K562 (cell line): ENCODE data around the gene MRGPRX4. TPM values are rescaled to one million over a fixed set of nuclear protein-coding genes. Genes with fewer than 3 reads are reported as not detected.

Experiments
- ATAC-seq: fragments of 200-7000 bp; cut with Tn5 transposase; 3 replicates; pipeline ENCODE4 v1.9.1; 2020; ENCODE audit warnings: moderate library complexity
- BruUV-seq: library from RNA; stranded (reverse); fragments of 400-500 nt; replicated peaks from 2 replicates; lab custom pipeline; 2021; lab: Mats Ljungman, UMichigan
- CTCF ChIA-PET: fragments of 300-600 bp; formaldehyde crosslinking; extraction: SDS; loops from one replicate; lab custom pipeline; 2021; ENCODE audit warnings: low intra/inter-chr PET ratio; lab: Yijun Ruan, JAX
- POLR2A ChIA-PET: fragments of 300-600, 350-650 bp; sonication (Branson Sonifier 250); formaldehyde crosslinking; extraction: SDS; loops from one replicate; lab custom pipeline; 2021; ENCODE audit warnings: antibody characterized with exemption, inconsistent platforms; lab: Yijun Ruan, JAX
- DNase-seq, 4 experiments: peaks; one replicate each; pipeline versions ENCODE4 v3.0.0 to v3.0.0-alpha.2; 2011 to 2018; ENCODE audit warnings: low spot score in 3 of 4, mixed read lengths in 3 of 4; ENCODE audit errors: extremely low read depth in 1 of 4
- FAIRE-seq: peaks from 2 replicates; lab custom pipeline; 2011; peaks lifted over from hg19 to GRCh38; lab: Jason Lieb, UNC
- H2AFZ ChIP-seq: 2 replicates; pipeline ENCODE4 v1.6.0; 2011; ENCODE audit warnings: low read depth, low read length, control low read depth, inconsistent platforms
- H3K27ac ChIP-seq: fragments of 200-600 bp; 3 replicates; pipeline ENCODE4 v1.8.0; 2011; ENCODE audit warnings: low read depth, mild to moderate bottlenecking, control low read depth, inconsistent platforms, low read length, moderate library complexity, mixed read lengths; ENCODE audit errors: extremely low read depth
- H3K27me3 ChIP-seq, 2 experiments: fragments of 300-600 bp in 1 of 2; 2 replicates in 1 of 2; 3 replicates in 1 of 2; pipeline versions ENCODE4 v1.6.0 to v1.8.0; 2011; ENCODE audit warnings: inconsistent platforms in 2 of 2, low read length in 2 of 2, mild to moderate bottlenecking in 1 of 2, mixed read lengths in 1 of 2, moderate library complexity in 1 of 2; ENCODE audit not compliant: control insufficient read depth in 2 of 2, insufficient read depth in 2 of 2
- H3K36me3 ChIP-seq: fragments of 300-600 bp; 3 replicates; pipeline ENCODE4 v1.8.0; 2011; ENCODE audit warnings: mild to moderate bottlenecking, low read length, inconsistent platforms; ENCODE audit not compliant: control insufficient read depth, insufficient read depth
- H3K4me1 ChIP-seq, 2 experiments: fragments of 200-600 bp in 1 of 2; replicated peaks in 1 of 2; 2 replicates in 1 of 2; 3 replicates in 1 of 2; pipeline versions ENCODE4 v1.5.1 to v1.8.0; 2011; ENCODE audit warnings: inconsistent platforms in 2 of 2, low read length in 2 of 2, mild to moderate bottlenecking in 1 of 2, mixed read lengths in 1 of 2, moderate library complexity in 1 of 2; ENCODE audit not compliant: control insufficient read depth in 2 of 2, insufficient read depth in 2 of 2
- H3K4me2 ChIP-seq: 2 replicates; pipeline ENCODE4 v1.6.1; 2011; ENCODE audit warnings: low read length, control low read depth, inconsistent platforms, mixed read lengths; ENCODE audit not compliant: insufficient read depth
- H3K4me3 ChIP-seq: fragments of 200-600 bp; sonication (generic), shearing (Covaris generic); 2 replicates; pipeline ENCODE4 v1.5.1; 2016; ENCODE audit warnings: control low read depth, inconsistent platforms
- H3K79me2 ChIP-seq: fragments of 200-600 bp; 3 replicates; pipeline ENCODE4 v1.8.0; 2011; ENCODE audit warnings: low read length, inconsistent platforms; ENCODE audit not compliant: control insufficient read depth, insufficient read depth
- H3K9ac ChIP-seq, 2 experiments: 2 replicates each; pipeline versions ENCODE4 v1.6.0 to v1.6.1; 2011; ENCODE audit warnings: low read depth in 2 of 2, low read length in 2 of 2, control low read depth in 1 of 2, inconsistent platforms in 1 of 2, mild to moderate bottlenecking in 1 of 2, mixed read lengths in 1 of 2; ENCODE audit not compliant: insufficient read depth in 1 of 2
- H3K9me1 ChIP-seq: one replicate; pipeline ENCODE4 v1.6.0; 2011; ENCODE audit warnings: inconsistent platforms, mild to moderate bottlenecking, low read length, moderate library complexity; ENCODE audit not compliant: control insufficient read depth, insufficient read depth
- H3K9me3 ChIP-seq: replicated peaks from 2 replicates; pipeline ENCODE4 v1.5.1; 2011; ENCODE audit warnings: low read depth, low read length, inconsistent platforms; ENCODE audit not compliant: control insufficient read depth, insufficient read depth
- H4K20me1 ChIP-seq: replicated peaks from 2 replicates; pipeline ENCODE4 v1.6.1; 2011; ENCODE audit warnings: low read length, inconsistent platforms, mixed read lengths; ENCODE audit not compliant: control insufficient read depth, insufficient read depth
- DLX4 ChIP-seq: fragments of 250-450 bp; sonication (Bioruptor Pico); IDR thresholded peaks from 2 replicates; pipeline ENCODE4 v1.6.1; 2021; ENCODE audit warnings: mild to moderate bottlenecking
- JUND ChIP-seq, 2 experiments: IDR thresholded peaks; 2 replicates in 1 of 2; 3 replicates in 1 of 2; pipeline ENCODE4 v1.6.1; 2011; ENCODE audit warnings: borderline replicate concordance in 2 of 2, low read depth in 2 of 2, low read length in 2 of 2, improper control_type of control experiment in 1 of 2, missing biosample characterization in 1 of 2, missing genetic modification characterization in 1 of 2, missing genetic modification reagents in 1 of 2
- NR4A1 ChIP-seq, 2 experiments: fragments of 250-450 bp in 1 of 2; fragments of 450-650 bp in 1 of 2; sonication (Bioruptor Pico) in 1 of 2; IDR thresholded peaks; 2 replicates each; pipeline versions ENCODE4 v1.4.0 to v1.6.1; 2016 to 2020; ENCODE audit warnings: mild to moderate bottlenecking in 2 of 2, missing compliant biosample characterization in 1 of 2, missing genetic modification characterization in 1 of 2, moderate library complexity in 1 of 2
- SP2 ChIP-seq: IDR thresholded peaks from 2 replicates; pipeline ENCODE4 v1.6.1; 2011; ENCODE audit warnings: mild to moderate bottlenecking, low read depth, low read length, moderate library complexity; ENCODE audit not compliant: poor library complexity, severe bottlenecking; ENCODE audit errors: extremely low read depth
- ZNF318 ChIP-seq, 2 experiments: fragments of 450-650 bp; IDR thresholded peaks; 2 replicates each; pipeline ENCODE4 v1.6.1; 2016; ENCODE audit warnings: mild to moderate bottlenecking in 2 of 2, borderline replicate concordance in 1 of 2, low read depth in 1 of 2, moderate library complexity in 1 of 2
- ZSCAN29 ChIP-seq: fragments of 450-650 bp; IDR thresholded peaks from 2 replicates; pipeline ENCODE4 v1.6.1; 2017
- WGBS: fragments of 100-300 bp; shearing (Covaris generic); methylation state at CpG from one replicate; pipeline ENCODE4 v1.1.6; 2016; ENCODE audit warnings: low coverage, mixed read lengths; ENCODE audit not compliant: insufficient coverage; ENCODE audit errors: missing lambda C conversion rate; 5-methylcytosine and 5-hydroxymethylcytosine counted together
- in situ Hi-C: fragments of 300-500 bp; cut with MboI; formaldehyde crosslinking; loops from 4 replicates; pipeline ENCODE4 v1.15.0; 2018; ENCODE audit warnings: inconsistent platforms, mixed read lengths
- intact Hi-C: fragments of 100-400 bp; cut with micrococcal nuclease; formaldehyde crosslinking; loops from 2 replicates; pipeline ENCODE4 v1.14.2; 2022
- polyA plus RNA-seq, 8 experiments: library from polyadenylated mRNA; depleted of rRNA in 4 of 8; stranded (reverse) in 5 of 8; unstranded in 3 of 8; fragments of >200 nt; fragmentation: Nextera tagmentation in 2 of 8; fragmentation: Illumina TruSeq in 1 of 8; extraction: Ambion mirVana in 2 of 8; extraction: Trizol in 1 of 8; gene quantifications; 2 replicates each; pipeline versions ENCODE4 v1.2.1 to v1.2.3, GENCODE V29; 2011 to 2014; ENCODE audit warnings: inconsistent platforms in 1 of 8, missing spikeins in 1 of 8
- total RNA-seq, 7 experiments: library from RNA; depleted of rRNA in 6 of 7; stranded (reverse); fragments of >200 nt in 6 of 7; fragmentation: Illumina TruSeq in 2 of 7; extraction: Trizol in 2 of 7; gene quantifications; 2 replicates each; pipeline versions ENCODE4 v1.2.1 to v1.2.3, GENCODE V29; 2011 to 2021; ENCODE audit warnings: low replicate concordance in 1 of 7

MRGPRX4 gene
- total and polyA plus RNA-seq, 9 of the 15 experiments (the other 6 are each of a cell fraction or from before 2014, with no cell fraction given): not detected

GRCh38 chr11:18144243-18144642, 28.4 kb upstream of the MRGPRX4 start:
- WGBS: 1% methylated on average over 5 of the region's 5 CpGs
- no TSS peak for BruUV-seq
- no peak overlapping the region for H3K9ac ChIP-seq
- H4K20me1 ChIP-seq: no peaks in the 10 kb centered on the region
- ChIA-PET POLR2A (no interaction called here), CTCF (no interaction called here)
- ATAC-seq (no peak), DNase-seq (no peak), FAIRE-seq (no peak)
- no peak overlapping the region for H3K27ac ChIP-seq
- no peak overlapping the region for H3K4me3 ChIP-seq
- intact Hi-C loops: no loop called here
- H3K27me3 ChIP-seq: no peaks in the 10 kb centered on the region; a peak in 1 of 5 replicates
- in situ Hi-C loops: no loop called here
- TF ChIP-seq ZNF318 (IDR thresholded peaks at IDR 0.05; ENCODE audit: borderline replicate concordance in 1 of 2, low read depth in 1 of 2) (no peak), DLX4 (CRISPR knock-in tag) (no peak), JUND (IDR thresholded peaks at IDR 0.05; ENCODE audit: borderline replicate concordance, low read depth, low read length) (no peak), JUND (tag; IDR thresholded peaks at IDR 0.05; ENCODE audit: borderline replicate concordance, low read depth, low read length) (no peak), ZSCAN29 (no peak), NR4A1 (CRISPR knock-in tag; IDR thresholded peaks at IDR 0.05) (no peak), NR4A1 (tag; IDR thresholded peaks at IDR 0.05) (no peak), SP2 (no peak)
- H3K36me3 ChIP-seq: no peaks in the 10 kb centered on the region
- H3K79me2 ChIP-seq: no peaks in the 10 kb centered on the region
- H3K4me2 ChIP-seq: no peak overlapping the region
- H3K4me1 ChIP-seq: no peaks in the 10 kb centered on the region
- H3K9me1 ChIP-seq: no peaks in the 10 kb centered on the region
- H2AFZ ChIP-seq: no peak overlapping the region
- no peaks in the 10 kb centered on the region for H3K9me3 ChIP-seq
